ENCODE data around the gene KDM5D. TPM values are rescaled to one million over a fixed set of nuclear protein-coding genes. Genes with fewer than 3 reads are reported as not detected.

The KDM5D gene
- total RNA-seq, 1 experiment from 2014 or later, result 11.9 TPM

DNA sequence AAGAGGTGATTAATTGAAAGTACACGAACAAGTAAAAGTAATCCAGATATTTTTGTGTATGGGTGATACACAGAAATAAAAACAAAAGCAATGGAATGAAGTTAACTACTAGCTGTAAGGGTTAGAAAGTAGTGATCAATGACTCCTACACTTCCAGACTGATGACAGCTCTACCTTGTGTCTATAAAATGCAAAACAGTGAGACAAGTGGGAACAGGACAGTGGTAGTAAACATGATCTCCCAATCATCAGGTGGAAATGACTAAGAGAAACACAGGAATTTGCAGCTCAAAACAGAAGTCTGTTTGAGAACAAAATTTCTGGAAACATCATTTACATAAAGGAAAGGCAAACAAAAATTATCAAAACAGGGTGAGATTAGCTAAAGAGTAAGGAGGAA is 10.1 kb downstream of the KDM5D start:
- no peaks in the 10 kb centered on the region for H3K36me3 ChIP-seq (ENCODE audit: control insufficient read depth in 1 of 2, insufficient read depth in 2 of 2, low read length in 2 of 2)
- H3K4me1 ChIP-seq (ENCODE audit: control insufficient read depth in 1 of 2, insufficient read depth in 2 of 2, low read length in 2 of 2), result no peaks in the 10 kb centered on the region
- H3K9me2 ChIP-seq (ENCODE audit: insufficient read depth), result no peaks in the 10 kb centered on the region
- no peak overlapping the region for H2AFZ ChIP-seq (ENCODE audit: low read depth, low read length, poor library complexity, severe bottlenecking)
- H4K20me1 ChIP-seq (ENCODE audit: insufficient read depth), result no peaks in the 10 kb centered on the region
- RAD21 ChIA-PET (ENCODE audit: low non-redundant PET in 1 of 2, low total read pairs in 2 of 2, uncharacterized antibody in 2 of 2, unreplicated experiment in 2 of 2), result no interaction called here
- intact Hi-C loops (cut with micrococcal nuclease), result no loop called here
- CTCF ChIA-PET, result no interaction called here
- ATAC-seq, result no peak
- no TSS peak for BruUV-seq (replicated peaks)
- no peaks in the 10 kb centered on the region for H3K27me3 ChIP-seq (ENCODE audit: insufficient read depth, low read length)
- no peak overlapping the region for H3K4me3 ChIP-seq (replicated peaks in 1 of 2; ENCODE audit: low read depth in 1 of 2, low read length in 2 of 2)
- POLR2A ChIA-PET, result no interaction called here
- no peaks in the 10 kb centered on the region for H3K79me2 ChIP-seq (ENCODE audit: insufficient read depth, low read length)
- H3K9me3 ChIP-seq (ENCODE audit: control insufficient read depth in 1 of 2, insufficient read depth in 1 of 2, low read depth in 1 of 2, low read length in 2 of 2), result no peaks in the 10 kb centered on the region
- no peak overlapping the region for H3K9ac ChIP-seq (ENCODE audit: low read length)
- no peak overlapping the region for H3K27ac ChIP-seq (ENCODE audit: low read depth, low read length)
- H3K4me2 ChIP-seq (ENCODE audit: low read length), result no peak overlapping the region
- TF ChIP-seq ZNF274 (IDR thresholded peaks at IDR 0.05; ENCODE audit: low read depth, low read length) (no peak), EZH2phosphoT487 (IDR thresholded peaks at IDR 0.05; ENCODE audit: borderline replicate concordance) (no peak), YY1 (IDR thresholded peaks at IDR 0.05; ENCODE audit: extremely low read depth, insufficient replicate concordance, low read depth, low read length) (no peak), ZFX (IDR thresholded peaks at IDR 0.05) (no peak), EGR1 (IDR thresholded peaks at IDR 0.05; ENCODE audit: low read depth) (no peak), JUND (IDR thresholded peaks at IDR 0.05) (no peak), TCF7L2 (IDR thresholded peaks at IDR 0.05; ENCODE audit: borderline replicate concordance, extremely low read depth, insufficient read depth, insufficient read length) (no peak), RAD21 (IDR thresholded peaks at IDR 0.05; ENCODE audit: low read depth) (no peak), CBX3 (IDR thresholded peaks at IDR 0.05; ENCODE audit: low read depth) (no peak), EZH2 (IDR thresholded peaks at IDR 0.05) (no peak), SP1 (IDR thresholded peaks at IDR 0.05; ENCODE audit: low read depth) (no peak), FOSL1 (IDR thresholded peaks at IDR 0.05; ENCODE audit: low read depth) (no peak)
- TF ChIP-seq, protein P1, sequence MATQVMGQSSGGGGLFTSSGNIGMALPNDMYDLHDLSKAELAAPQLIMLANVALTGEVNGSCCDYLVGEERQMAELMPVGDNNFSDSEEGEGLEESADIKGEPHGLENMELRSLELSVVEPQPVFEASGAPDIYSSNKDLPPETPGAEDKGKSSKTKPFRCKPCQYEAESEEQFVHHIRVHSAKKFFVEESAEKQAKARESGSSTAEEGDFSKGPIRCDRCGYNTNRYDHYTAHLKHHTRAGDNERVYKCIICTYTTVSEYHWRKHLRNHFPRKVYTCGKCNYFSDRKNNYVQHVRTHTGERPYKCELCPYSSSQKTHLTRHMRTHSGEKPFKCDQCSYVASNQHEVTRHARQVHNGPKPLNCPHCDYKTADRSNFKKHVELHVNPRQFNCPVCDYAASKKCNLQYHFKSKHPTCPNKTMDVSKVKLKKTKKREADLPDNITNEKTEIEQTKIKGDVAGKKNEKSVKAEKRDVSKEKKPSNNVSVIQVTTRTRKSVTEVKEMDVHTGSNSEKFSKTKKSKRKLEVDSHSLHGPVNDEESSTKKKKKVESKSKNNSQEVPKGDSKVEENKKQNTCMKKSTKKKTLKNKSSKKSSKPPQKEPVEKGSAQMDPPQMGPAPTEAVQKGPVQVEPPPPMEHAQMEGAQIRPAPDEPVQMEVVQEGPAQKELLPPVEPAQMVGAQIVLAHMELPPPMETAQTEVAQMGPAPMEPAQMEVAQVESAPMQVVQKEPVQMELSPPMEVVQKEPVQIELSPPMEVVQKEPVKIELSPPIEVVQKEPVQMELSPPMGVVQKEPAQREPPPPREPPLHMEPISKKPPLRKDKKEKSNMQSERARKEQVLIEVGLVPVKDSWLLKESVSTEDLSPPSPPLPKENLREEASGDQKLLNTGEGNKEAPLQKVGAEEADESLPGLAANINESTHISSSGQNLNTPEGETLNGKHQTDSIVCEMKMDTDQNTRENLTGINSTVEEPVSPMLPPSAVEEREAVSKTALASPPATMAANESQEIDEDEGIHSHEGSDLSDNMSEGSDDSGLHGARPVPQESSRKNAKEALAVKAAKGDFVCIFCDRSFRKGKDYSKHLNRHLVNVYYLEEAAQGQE (IDR thresholded peaks at IDR 0.05; ENCODE audit: low read depth), result no peak
- TF ChIP-seq, protein P2, sequence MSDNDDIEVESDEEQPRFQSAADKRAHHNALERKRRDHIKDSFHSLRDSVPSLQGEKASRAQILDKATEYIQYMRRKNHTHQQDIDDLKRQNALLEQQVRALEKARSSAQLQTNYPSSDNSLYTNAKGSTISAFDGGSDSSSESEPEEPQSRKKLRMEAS (IDR thresholded peaks at IDR 0.05), result no peak
- TF ChIP-seq, protein P3, sequence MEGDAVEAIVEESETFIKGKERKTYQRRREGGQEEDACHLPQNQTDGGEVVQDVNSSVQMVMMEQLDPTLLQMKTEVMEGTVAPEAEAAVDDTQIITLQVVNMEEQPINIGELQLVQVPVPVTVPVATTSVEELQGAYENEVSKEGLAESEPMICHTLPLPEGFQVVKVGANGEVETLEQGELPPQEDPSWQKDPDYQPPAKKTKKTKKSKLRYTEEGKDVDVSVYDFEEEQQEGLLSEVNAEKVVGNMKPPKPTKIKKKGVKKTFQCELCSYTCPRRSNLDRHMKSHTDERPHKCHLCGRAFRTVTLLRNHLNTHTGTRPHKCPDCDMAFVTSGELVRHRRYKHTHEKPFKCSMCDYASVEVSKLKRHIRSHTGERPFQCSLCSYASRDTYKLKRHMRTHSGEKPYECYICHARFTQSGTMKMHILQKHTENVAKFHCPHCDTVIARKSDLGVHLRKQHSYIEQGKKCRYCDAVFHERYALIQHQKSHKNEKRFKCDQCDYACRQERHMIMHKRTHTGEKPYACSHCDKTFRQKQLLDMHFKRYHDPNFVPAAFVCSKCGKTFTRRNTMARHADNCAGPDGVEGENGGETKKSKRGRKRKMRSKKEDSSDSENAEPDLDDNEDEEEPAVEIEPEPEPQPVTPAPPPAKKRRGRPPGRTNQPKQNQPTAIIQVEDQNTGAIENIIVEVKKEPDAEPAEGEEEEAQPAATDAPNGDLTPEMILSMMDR (IDR thresholded peaks at IDR 0.05 in 2 of 3, conservative IDR thresholded peaks at IDR 0.05 in 1 of 3; ENCODE audit: borderline replicate concordance in 1 of 3, insufficient read depth in 1 of 3, low read depth in 2 of 3, low read length in 2 of 3), result no peak
- DNase-seq (ENCODE audit: low read depth, low spot score), result no peak

Measured in HCT116 (cell line).